GM18870 (cell line): ENCODE measurements around the gene CNTN4.
A peak's percentile ranks its signal among the peaks of the same experiment; 100 is the strongest.
"Not testable (repeated sequence)": the region's sequence is repeated elsewhere in the genome, so short reads cannot be mapped to it uniquely, and the experiment has no call there.

ENCODE experiments used
- ATAC-seq: cut with Tn5 transposase; IDR thresholded peaks from one replicate; pipeline ENCODE4 v1.9.1; 2021; ENCODE audit warnings: moderate library complexity; ENCODE audit not compliant: unreplicated experiment

CNTN4 gene

DNA sequence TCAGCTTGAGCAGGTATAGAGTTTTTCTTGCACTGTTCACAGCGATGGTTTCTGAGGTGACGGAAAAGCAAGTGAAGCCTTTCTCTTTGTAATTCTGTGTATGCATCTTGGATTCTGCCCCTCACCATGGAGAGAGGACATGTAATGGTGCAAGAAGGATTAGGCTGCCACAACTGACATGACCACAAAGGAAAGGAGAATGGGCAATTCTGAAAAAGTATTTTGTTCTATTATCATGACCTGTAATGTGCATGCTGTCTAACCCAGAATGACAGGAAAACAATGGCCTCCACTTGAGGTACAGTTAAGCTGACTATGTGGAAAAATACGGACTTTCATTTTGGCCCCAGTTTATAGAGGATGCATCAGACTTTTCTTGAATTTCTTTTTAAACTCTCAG lies 784.6 kb downstream of the CNTN4 start:
- ATAC-seq: no peak

DNA sequence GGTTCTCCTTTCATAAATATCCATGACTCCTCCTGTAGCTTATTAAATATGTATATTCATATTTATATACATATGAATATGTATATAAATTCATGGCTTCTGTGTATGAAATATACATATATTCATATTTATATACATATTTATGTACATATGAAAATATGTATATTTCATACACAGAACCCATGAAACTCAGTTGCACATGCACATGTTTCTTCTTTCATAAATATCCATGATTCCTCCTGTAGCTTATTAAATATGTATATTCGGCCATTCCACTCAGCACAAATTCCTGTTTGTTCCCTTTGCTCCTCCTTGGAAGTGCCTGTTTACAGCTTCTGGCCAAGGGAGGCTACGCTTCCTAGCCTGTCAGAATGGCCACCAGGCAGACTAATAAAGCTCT lies 789.9 kb downstream of the CNTN4 start:
- no peak for ATAC-seq

DNA sequence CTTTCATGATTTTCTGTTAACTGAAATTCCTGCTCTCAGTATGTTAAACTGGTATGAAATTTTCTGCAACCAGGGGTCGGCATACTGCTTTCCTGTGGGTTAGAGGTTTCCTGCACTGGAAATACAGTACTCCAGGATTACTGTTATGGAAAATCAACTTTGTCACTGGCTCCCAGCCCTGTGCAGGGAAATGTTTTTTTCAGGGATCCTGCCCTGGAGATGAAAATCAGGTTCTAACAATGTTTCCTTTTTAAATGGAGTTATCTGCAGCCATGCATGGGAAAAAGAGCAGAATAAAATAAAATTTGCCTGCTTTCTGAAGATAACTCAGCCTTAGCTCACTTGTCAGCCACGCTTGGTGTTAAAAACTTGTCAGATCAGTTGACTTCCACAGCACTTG lies 791.1 kb downstream of the CNTN4 start:
- no peak for ATAC-seq

- ATAC-seq: no peak
Measured at GRCh38 chr3:2896308-2896939, 797.8 kb downstream of the CNTN4 start.

- no peak for ATAC-seq
Measured at GRCh38 chr3:2897821-2898220, 799.2 kb downstream of the CNTN4 start.

DNA sequence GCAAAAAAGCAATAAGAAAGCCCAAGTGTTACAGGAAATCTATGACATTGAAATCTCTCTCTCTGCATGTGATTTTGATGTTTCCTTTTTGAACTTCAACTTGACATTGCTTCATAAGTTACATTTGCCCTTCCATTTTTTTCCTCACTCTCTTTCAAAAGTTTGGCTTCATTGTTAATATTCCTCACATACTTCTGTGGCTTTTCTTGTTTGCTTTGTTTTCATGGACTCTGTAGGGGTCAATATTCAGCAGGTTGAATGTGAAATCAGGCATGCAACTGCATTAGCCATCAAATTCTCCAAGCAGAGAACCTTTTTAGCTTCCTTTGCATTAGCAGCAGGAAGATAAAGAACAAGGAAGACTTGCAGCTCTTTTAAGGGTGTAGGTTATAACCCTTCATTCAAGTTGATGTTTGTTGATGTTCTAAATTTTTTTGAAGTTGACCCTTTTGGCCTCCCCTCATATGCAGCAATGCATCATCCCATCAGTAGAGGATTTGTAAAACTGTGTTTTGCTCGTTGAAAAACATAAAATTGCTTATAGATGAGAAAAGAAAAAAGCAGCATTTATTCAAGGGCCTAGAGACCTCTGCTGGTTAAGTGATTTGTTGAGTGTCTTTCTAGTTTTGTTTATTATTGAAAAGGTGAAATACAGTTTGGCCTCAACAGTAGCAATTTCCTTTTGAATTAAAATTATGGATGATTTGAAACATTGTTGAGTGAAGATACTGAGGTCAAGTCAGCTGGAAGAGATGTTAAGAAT lies 800.1 kb downstream of the CNTN4 start:
- no peak for ATAC-seq

GRCh38 chr3:2904054-2904453 lies 805.4 kb downstream of the CNTN4 start:
- ATAC-seq: no peak

DNA sequence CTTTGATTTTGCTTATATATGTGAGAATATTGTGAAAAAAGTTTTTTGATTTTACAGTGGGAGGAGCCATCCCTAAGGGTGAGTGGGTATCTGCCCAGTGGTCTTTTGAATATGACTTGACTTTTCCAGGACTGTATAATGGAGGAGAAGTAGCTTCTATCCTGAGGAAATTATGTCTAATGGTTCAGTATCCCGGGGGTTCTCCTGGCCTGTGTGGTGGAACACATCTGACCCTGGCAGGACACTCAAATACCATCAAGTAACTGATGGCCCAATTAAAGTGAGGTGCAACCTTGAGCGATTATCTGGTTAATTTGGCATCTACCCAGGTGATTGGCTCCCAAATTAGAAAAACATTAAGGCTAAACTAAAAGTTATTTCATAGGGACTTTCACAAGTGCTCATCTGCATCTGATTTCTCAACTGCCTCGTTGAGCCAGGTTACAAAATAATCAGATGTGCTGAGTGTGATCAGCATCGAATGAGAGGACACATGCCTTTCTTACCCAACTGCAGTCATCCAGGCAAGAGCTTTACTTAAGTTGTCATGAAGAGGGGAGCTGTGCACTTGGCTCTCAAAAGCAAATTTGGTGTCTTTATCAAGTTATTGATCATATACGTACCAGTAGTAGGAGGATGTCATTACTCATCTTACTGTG lies 810.2 kb downstream of the CNTN4 start:
- no peak for ATAC-seq

GRCh38 chr3:2910997-2911396 lies 812.3 kb downstream of the CNTN4 start:
- ATAC-seq: no peak

GRCh38 chr3:2915826-2916225 lies 817.2 kb downstream of the CNTN4 start:
- ATAC-seq: no peak

DNA sequence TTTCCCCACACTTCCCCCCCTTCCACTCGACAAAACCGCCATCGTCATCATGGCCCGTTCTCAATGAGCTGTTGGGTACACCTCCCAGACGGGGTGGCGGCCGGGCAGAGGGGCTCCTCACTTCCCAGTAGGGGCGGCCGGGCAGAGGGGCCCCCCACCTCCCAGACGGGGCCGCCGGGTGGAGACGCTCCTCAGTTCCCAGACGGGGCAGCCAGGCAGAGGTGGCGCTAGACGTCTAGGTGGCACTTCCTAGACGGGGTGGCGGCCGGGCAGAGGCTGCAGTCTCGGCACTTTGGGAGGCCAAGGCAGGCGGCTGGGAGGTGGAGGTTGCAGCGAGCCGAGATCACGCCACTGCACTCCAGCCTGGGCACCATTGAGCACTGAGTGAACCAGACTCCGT lies 818.0 kb downstream of the CNTN4 start:
- not testable (repeated sequence) for ATAC-seq

DNA sequence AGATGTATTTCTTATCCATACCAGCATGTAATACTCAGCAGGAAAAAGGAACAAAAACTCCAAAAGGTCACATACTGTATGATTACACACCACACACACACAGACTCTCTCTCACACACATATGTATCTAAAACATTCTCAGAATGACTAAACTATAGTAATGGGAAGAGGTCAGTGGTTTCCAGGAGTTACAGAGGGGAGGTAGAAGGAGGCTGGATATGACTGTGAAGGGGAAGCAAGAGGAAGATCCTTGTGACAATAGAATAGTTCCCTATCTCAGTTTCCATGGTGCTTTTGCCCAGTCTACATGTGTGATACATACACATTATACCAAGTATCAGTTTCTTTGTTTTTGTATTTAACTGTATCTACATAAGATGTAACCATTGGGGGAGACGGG lies 821.4 kb downstream of the CNTN4 start:
- no peak for ATAC-seq

DNA sequence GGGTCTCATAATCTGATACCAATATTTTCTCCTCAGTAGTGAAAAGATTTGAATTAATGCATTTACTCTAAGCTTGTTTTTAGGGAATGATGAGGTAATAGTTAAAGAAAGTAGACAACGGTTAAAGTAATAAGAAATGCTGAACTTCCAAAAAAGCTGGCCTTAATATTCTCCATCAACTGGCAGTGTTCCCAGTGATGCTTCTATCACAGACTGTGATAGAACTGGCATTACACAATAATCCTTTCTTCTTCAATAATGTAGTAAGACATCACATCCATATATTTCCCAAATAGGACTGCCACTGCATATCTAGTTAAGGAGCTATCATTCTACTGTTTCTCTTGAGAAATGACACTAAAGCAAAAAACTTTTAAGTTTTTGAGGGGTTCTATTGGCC lies 822.8 kb downstream of the CNTN4 start:
- ATAC-seq: no peak

DNA sequence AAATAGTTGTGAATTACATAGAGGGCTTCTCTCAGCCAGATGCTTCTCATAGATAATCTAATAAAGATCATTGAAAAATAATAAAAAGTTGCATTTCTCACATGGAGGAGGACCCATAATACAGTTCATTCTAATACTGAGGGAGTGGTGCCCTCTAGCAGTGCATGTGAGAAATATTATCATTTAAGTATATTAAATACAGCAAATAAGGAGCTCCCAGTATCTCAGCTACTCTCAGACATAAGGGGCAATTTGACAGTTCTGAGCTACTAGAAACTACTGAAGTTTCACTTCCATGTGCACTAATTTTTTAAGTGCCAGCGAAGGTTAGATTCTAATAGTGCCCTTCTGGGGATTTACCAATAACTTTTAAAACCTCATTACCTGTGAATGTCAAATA lies 823.2 kb downstream of the CNTN4 start:
- ATAC-seq: peak; percentile 90

DNA sequence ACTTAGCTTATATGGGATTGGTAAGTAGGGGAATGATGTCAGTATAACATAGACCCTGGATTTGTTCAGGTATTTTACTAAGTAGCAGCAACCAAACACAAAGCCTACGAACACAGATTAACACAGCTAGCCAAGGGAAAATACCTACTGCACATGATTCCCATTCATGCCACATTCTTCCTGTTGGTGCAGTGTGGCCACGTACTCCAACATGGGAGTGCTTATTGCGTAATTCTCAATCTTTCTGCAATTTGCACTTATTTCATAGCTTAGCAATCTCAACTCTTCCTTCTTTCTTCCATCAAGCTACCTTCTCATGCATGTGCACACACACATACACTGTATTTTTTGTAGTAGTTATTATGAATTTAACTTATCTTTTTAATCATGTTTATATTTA lies 824.7 kb downstream of the CNTN4 start:
- no peak for ATAC-seq

DNA sequence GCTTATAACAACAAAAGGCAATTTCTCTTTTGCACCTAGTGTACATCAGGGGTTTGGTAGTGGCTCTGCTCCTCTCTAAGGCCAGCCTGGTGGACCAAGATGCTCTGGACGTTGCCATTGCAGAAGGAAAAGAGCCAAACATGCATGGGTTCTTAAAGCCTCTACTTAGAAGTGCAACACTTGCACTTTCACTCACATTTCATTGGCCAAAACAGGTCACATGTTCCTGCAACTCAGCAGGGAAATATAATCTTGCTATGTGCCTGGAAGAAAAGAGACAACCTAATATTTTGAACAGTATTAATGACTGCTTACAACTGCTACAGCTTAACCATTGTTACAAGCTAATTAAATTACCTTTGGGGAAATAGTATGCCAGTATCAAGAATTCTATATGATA lies 828.6 kb downstream of the CNTN4 start:
- ATAC-seq: no peak

- ATAC-seq: no peak
Measured at GRCh38 chr3:2929574-2929973, 830.9 kb downstream of the CNTN4 start.

- ATAC-seq: peak; percentile 49
Measured at GRCh38 chr3:2931265-2931664, 832.6 kb downstream of the CNTN4 start.

GRCh38 chr3:2934541-2934940 lies 835.9 kb downstream of the CNTN4 start:
- no peak for ATAC-seq

- ATAC-seq: no peak
Measured at GRCh38 chr3:2937055-2937454, 838.4 kb downstream of the CNTN4 start.

GRCh38 chr3:2937592-2937991 lies 838.9 kb downstream of the CNTN4 start:
- ATAC-seq: no peak

DNA sequence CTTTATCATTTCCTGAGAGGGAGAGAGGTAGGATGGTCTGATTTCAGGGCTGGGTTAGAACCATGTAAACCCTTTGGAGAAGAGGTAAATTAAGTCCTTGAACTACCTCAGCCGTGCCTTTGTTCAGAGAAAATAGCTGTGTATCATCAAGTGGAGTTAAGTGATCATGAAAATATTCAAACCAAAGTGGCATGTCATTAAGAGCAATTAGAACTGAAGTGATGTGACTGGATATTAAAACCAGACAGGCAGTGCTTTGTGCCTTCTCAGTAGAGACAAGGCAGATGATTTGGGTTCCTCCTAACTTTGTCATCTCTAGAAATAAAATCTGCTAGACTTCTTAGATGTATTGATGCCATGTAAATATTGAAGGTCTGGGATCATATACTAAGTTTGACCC lies 840.0 kb downstream of the CNTN4 start:
- no peak for ATAC-seq
